Stimulated activated CD8-positive, alpha-beta memory T cell treated with anti-CD3 and anti-CD28 coated beads, Interleukin-12 subunit alpha, Interleukin-12 subunit beta, amount 100 ng/mL, for 24 hours (primary cell): ENCODE measurements around the gene SYT12.

Source experiments
- DNase-seq: peaks from one replicate; pipeline ENCODE4 v3.0.0-alpha.2; 2020; ENCODE audit errors: extremely low read depth

Gene SYT12

GRCh38 chr11:67027943-67028542, 5.1 kb downstream of the SYT12 start:
- DNase-seq: no peak

DNA sequence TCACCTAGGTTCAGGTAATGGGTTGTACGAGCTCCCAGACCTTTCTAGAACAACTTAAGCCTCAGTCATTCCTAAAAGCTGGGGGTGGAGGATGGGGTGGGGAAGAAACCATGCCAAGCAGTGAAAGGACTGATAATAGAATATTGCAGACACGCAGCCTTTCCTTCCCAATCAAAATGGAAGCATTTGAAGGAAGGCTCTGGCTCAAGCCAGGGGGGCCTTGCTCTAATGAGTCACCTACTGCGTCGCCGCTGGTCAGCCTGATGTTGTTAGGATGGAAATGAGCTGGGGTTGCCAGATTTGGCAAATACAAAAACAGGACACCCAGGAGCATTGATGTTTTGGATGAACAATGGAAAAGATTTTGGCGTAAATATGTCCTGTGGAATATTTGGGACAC, 6.2 kb downstream of the SYT12 start:
- no peak for DNase-seq

DNA sequence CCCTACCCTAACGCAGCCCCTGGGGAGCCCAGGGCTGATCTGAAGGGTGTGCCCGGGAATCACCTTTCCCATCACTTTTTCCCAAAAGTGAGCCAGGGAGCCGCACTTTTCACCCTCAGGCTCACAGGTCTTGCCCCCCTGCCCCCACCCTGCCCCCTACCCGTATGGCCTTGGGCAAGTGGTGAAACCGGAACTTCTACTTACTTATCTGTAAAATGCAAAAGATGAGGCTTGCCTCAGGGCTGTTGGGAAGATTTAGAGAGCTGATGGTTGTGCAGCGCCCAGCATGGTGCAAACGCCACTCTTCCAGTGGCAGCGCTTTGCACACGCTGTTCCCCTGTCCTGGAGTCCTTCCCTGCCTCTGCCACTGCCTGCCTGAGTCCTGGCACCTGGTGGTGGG, 8.0 kb downstream of the SYT12 start:
- DNase-seq: no peak

GRCh38 chr11:67031791-67032561, 9.0 kb downstream of the SYT12 start:
- DNase-seq: no peak

DNA sequence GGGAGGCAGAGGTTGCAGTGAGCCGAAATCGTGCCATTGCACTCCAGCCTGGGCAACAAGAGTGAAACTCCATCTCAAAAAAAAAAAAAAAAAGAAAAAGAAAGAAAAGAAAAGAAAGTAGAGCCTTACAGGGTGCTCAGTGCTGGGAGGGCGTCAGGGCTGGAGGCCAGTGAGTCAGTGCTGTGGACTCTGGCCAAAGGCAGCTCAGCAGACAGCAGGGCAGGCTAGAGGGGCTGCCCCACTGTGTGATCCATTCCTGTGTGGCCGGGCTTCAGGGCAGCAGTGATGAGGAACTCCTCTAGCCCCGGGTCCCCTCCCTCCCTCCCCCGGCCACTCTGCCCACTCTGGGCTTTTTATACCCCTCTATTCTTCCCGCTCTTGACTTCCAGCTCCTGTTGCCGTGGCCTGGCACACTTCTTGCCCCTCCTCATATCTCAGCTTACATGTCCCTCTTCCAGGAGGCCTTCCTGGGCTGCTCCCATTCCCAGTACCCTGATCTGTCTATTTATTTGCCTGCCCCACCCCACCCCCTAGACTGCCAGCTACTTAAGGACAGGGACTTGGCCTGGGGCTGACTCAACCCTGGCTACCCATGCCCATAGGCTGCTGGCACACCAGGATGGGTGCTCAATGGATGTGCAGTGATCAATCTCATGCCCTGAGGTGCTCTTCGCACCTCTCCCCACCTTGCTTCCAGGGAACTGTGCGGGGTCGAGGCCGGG, 10.1 kb downstream of the SYT12 start:
- no peak for DNase-seq

- no peak for DNase-seq
Observed at GRCh38 chr11:67033661-67034166, 10.8 kb downstream of the SYT12 start.

DNA sequence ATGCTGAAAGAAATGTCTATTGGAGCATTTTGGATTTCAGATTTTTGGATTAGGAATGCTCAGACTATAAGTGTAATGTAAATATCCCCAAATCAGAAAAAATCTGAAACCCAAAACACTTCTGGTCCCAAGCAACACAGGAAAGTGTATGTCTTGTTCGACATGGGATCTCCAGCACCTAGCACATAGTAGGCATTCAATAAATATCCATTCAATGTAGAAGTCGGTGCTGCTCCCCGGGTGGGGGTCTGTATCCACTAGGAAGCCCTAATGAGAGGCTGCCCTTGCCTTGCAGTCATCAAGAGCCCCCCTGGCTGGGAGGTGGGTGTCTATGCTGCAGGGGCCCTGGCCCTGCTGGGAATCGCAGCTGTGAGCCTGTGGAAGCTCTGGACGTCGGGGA, 11.4 kb downstream of the SYT12 start:
- DNase-seq: no peak

GRCh38 chr11:67040147-67040546, 17.2 kb downstream of the SYT12 start:
- no peak for DNase-seq

DNA sequence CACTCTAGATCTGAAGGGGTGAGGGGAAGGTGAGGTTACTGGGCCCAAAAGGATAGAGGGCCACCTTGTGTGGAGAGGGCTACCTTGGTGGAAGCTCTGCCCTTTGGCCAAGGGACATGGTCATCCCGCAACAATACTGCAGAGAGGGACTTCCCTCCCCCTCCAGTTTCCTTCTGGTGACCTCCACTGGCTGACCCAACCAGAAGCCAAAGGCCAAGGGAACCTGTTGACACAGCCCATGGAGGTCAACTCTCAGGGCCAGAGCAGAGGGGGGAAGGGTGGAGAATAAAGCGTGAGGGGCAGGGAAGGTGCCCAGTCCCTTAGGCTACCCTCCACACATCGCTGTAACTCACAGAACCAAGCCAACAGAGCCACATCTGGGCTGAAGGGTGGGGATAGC, 18.7 kb downstream of the SYT12 start:
- DNase-seq: no peak

- DNase-seq: no peak
Observed at GRCh38 chr11:67043572-67044349, 20.8 kb downstream of the SYT12 start.

DNA sequence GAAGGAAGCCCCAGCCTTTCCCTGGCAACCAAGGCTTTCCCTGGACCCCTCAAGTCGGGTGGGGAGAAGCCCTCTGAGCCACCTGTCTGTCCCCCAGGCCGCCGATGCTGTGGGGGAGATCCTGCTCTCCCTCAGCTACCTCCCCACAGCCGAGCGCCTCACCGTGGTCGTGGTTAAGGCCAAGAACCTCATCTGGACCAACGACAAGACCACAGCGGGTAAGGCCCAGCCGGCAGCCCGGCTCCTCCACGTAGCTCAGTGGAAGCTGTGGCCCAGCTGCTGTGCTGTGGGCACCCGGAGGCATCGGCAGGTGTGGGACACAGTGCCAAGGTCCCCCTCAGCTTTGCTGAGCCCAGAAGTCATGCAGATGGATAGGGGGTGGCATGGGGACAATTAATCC, 21.6 kb downstream of the SYT12 start:
- no peak for DNase-seq

GRCh38 chr11:67045314-67045713, 22.4 kb downstream of the SYT12 start:
- DNase-seq: no peak

- DNase-seq: no peak
Observed at GRCh38 chr11:67048515-67049130, 25.7 kb downstream of the SYT12 start.

GRCh38 chr11:67050139-67050538, 27.2 kb downstream of the SYT12 start:
- DNase-seq: no peak

DNA sequence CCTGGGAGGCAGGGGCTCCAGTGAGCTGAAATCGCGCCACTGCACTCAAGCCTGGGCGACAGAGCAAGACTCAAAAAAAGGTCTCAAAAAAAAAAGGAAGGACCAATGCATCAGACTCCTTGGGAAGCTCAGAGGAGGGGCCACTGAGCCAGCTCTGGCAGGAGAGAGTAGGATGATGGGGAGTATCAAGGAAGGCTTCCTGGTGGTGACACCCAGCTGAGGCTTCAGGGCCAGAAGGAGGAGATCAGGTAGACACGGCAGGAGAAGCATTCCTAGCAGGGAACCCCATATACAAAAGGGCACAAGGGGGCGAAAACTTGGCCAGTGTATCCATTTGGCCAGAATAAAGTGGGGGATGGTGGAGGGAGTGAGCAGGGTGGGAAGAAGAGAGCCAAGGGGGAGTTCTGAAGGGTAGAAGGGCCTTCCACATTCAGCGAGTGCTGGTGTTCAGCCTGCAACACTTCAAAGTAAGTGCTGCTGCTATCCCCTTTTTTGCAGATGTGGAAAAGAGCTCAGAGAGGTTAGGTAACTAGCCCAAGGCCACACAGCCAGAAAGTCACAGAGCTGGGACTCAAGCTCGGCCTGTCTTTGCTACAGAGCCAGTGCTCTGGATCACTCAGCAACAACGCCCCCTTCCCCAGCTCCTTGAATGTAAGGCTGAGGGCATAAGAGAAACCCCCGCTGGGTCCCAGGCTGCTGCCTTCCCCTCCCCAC, 28.4 kb downstream of the SYT12 start:
- no peak for DNase-seq

DNA sequence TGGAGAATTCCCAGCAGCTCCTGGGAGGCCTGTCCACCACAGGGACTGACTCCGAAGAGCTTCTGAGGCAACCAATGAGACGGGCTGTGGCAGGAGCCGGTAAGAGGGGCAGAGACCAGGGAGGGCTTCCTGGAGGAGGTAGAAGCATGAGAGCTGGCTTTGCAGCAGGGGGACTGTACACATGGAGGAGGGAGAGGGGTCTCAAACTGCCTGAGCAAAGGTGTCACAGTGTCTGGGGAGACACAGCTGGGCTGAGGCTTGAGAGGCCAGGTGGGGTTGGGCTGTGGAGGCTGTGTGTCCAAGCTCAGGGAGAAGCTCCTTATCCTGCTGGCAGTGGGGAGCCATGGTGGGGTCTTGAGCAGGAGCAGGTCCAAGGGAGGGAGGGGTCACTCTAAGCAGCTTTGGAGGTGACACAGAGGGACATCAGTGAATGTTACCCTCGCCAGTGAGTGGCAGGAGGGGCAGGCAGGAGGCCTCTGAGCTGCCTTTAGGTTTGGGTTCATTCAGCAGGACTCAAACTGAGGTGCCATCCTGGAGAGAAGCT, 29.1 kb downstream of the SYT12 start:
- DNase-seq: no peak

DNA sequence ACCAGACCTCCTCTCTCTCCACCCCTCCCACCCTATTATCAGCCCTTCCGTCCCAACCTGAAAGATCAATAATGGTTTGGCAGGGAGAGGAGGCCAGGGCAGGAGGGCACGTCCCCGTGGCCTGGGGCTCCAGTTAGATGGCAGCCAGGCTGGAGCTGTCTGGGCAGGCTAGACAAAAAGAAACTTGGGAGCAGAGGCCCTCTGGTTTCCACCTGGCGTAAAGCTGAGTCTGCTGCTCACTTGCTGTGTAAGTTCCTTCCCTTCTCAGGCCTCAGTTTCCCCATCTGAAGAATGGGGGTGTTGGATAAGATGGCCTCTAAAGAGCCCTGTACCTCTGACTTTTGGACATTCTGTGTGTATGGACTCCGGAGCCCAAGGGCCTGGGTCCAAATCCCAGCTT, 30.0 kb downstream of the SYT12 start:
- DNase-seq: no peak

DNA sequence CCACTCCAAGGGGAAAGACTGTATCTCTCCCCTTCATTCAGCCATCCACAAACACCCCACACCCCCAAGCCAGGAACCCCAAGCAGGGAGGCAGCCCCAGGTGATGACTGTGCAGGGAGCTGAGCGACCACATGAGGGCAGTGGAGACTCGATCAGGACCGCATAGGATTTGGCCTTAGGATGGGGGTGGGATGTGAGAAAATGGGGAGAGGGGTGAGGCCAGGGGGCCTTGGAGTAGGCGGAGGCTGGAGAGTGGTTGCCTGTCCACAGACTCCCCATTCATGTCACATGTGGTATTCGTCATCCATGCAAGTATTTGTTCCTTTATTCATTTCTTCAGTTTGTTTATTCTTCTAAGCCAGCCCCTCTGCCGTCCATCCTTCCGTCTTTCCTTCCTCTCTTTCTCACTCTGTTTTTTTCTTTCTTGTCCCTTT, 31.0 kb downstream of the SYT12 start:
- DNase-seq: no peak

DNA sequence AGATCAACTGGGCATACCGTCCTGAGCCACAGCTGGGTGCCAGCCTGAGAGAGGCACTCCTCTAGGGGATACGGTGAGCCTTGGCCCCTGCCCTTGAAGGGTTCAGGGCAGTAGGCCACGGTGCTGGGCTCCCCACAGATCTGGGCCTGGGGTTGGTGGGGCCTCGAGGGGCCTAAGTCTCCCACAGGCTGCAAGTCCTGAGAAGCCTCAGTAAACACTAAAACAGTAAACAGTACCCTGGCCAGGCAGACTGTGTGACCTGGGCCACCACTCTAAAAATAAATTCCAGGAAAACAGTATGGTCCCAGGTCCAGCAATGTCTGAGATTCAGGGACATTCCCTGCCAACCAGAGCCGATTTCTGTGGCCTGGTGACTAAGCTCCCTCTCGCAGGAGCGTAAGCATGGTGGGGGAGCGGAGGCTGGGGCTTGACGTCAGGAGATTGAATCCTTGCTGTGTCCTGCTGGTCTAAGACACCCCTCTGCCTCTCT, 31.5 kb downstream of the SYT12 start:
- no peak for DNase-seq

DNA sequence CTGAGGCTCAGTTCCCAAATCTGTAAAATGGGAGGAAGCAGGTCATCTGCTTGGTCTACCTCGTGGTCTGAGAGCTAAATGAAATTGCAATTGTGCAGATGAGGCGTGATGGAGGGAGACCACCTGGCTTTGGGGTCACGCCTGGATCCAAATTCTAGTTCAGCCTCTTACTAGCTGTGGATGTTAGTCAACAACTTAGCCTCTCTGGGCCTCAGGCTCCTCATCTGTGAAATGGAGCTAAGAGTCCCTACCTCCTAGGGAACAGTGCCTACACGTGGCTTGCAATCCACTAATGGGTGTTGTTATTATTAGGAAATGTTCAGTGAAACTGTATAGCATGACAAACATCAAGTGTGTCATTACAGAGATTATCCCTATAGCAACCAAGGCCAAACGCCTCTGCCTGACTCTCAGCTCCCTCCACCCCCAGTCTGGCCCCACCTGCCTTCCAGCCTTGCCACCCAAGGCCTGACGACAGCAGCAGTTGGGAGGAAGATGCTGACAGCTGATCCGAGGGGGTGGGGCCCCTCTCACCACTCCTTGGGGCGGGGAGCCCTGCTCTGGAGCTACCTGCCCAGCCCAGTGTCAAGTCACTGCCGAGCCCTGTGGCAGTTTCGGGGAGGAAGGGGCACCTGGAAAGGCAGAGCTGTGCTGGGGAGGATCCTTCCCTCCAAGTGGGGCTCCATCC, 32.0 kb downstream of the SYT12 start:
- no peak for DNase-seq
